ENCODE measurements around the gene SPOCK3.
"Not testable (repeated sequence)": the region's sequence is repeated elsewhere in the genome, so short reads cannot be mapped to it uniquely, and the experiment has no call there.

Gene SPOCK3

GRCh38 chr4:167234316-167234881, at the start of gene SPOCK3:
TSS of gene SPOCK3 (minus strand) at chr4:167234494.
- no peak for DNase-seq (ENCODE audit: low spot score)
- TF ChIP-seq, protein P1, sequence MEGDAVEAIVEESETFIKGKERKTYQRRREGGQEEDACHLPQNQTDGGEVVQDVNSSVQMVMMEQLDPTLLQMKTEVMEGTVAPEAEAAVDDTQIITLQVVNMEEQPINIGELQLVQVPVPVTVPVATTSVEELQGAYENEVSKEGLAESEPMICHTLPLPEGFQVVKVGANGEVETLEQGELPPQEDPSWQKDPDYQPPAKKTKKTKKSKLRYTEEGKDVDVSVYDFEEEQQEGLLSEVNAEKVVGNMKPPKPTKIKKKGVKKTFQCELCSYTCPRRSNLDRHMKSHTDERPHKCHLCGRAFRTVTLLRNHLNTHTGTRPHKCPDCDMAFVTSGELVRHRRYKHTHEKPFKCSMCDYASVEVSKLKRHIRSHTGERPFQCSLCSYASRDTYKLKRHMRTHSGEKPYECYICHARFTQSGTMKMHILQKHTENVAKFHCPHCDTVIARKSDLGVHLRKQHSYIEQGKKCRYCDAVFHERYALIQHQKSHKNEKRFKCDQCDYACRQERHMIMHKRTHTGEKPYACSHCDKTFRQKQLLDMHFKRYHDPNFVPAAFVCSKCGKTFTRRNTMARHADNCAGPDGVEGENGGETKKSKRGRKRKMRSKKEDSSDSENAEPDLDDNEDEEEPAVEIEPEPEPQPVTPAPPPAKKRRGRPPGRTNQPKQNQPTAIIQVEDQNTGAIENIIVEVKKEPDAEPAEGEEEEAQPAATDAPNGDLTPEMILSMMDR (IDR thresholded peaks at IDR 0.05; ENCODE audit: extremely low read depth, missing control alignments), result no peak

GRCh38 chr4:167282171-167282864, 48.0 kb upstream of the SPOCK3 start:
- no peak for DNase-seq (ENCODE audit: low spot score)
- TF ChIP-seq, protein P1 (IDR thresholded peaks at IDR 0.05; ENCODE audit: extremely low read depth, missing control alignments), result no peak

DNA sequence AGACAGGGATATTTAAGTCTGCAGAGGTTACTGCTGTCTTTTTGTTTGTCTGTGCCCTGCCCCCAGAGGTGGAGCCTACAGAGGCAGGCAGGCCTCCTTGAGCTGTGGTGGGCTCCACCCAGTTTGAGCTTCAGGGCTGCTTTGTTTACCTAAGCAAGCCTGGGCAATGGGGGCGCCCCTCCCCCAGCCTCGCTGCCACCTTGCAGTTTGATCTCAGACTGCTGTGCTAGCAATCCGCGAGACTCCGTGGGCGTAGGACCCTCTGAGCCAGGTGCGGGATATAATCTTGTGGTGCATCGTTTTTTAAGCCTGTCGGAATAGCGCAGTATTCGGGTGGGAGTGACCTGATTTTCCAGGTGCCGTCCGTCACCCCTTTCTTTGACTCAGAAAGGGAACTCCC, 47.3 kb upstream of the SPOCK3 start:
- DNase-seq (ENCODE audit: low spot score), result not testable (repeated sequence)

GRCh38 chr4:167274351-167274750, 40.1 kb upstream of the SPOCK3 start:
- DNase-seq (ENCODE audit: low spot score), result no peak
- TF ChIP-seq, protein P1 (IDR thresholded peaks at IDR 0.05; ENCODE audit: extremely low read depth, missing control alignments), result no peak

DNA sequence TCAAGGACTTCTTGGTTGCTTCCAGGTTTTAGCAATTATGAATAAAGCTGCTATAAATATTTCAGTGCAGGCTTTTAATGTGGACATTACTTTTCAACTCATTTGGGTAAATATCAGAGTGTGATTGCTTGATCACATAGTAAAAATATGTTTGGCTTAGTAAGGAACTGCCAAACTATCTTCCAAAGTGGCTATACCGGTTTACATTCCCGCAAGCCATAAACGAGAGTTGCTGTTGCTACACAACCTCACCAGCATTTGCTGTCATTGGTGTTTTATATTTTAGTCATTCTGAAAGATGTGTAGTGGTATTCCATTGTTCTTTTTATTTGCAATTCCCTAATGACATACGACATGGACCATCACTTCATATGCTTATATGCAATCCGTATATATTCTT, 30.9 kb upstream of the SPOCK3 start:
- no peak for DNase-seq (ENCODE audit: low spot score)
- TF ChIP-seq, protein P1 (IDR thresholded peaks at IDR 0.05; ENCODE audit: extremely low read depth, missing control alignments), result no peak

- TF ChIP-seq, protein P1 (IDR thresholded peaks at IDR 0.05; ENCODE audit: extremely low read depth, missing control alignments), result no peak
- DNase-seq (ENCODE audit: low spot score), result no peak
Observed at GRCh38 chr4:167248271-167248670, 14.0 kb upstream of the SPOCK3 start.

- TF ChIP-seq, protein P1 (IDR thresholded peaks at IDR 0.05; ENCODE audit: extremely low read depth, missing control alignments), result no peak
- DNase-seq (ENCODE audit: low spot score), result no peak
Observed at GRCh38 chr4:167239627-167240026, 5.3 kb upstream of the SPOCK3 start.

DNA sequence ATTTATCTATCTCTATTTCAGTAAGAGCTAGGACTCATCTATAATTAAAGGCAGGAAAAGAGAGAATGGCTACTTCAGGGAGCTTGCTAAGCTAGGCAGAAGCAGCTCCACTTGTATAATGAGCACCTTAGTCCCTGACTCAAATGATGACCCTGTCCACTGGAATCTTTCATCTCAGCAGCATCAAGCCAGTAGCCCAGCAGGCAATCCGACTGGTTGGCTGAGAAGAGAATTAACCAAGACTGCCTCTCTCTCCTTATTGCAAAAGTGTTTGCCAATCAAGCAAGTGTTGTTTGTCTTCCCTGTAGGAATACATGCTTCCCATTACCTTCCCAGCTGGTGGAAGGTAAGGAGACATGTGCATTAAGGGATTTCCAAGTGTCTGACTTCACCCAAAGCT, 3.9 kb upstream of the SPOCK3 start:
- TF ChIP-seq, protein P1 (IDR thresholded peaks at IDR 0.05; ENCODE audit: extremely low read depth, missing control alignments), result no peak
- no peak for DNase-seq (ENCODE audit: low spot score)
